HEK293 (cell line): ENCODE results near the gene MUC13.

ENCODE experiments used
- EGR2 ChIP-seq: fragments of 450-650 bp; formaldehyde crosslinking; IDR thresholded peaks from 2 replicates; pipeline ENCODE4 v1.5.1; 2016; ENCODE audit warnings: low read depth, missing biosample characterization, missing genetic modification characterization
- SETDB1 ChIP-seq: IDR thresholded peaks from one replicate; pipeline ENCODE4 v1.6.1; 2017; ENCODE audit warnings: mild to moderate bottlenecking, low read length, moderate library complexity, mixed read lengths; ENCODE audit not compliant: insufficient read length
- ZEB2 ChIP-seq: fragments of 450-650 bp; formaldehyde crosslinking; IDR thresholded peaks from 2 replicates; pipeline ENCODE4 v1.5.1; 2016; ENCODE audit warnings: missing biosample characterization, missing genetic modification characterization
- ZNF561 ChIP-seq: fragments of 450-650 bp; IDR thresholded peaks from 2 replicates; pipeline ENCODE4 v1.5.1; 2018; ENCODE audit warnings: missing biosample characterization, missing genetic modification characterization, borderline replicate concordance
- ZNF664 ChIP-seq: fragments of 450-650 bp; formaldehyde crosslinking; IDR thresholded peaks from 2 replicates; pipeline ENCODE4 v1.5.1; 2016; ENCODE audit warnings: missing biosample characterization, missing genetic modification characterization
- TF ChIP-seq, protein P1 (sequence below): fragments of 450-650 bp; formaldehyde crosslinking; IDR thresholded peaks from 2 replicates; pipeline ENCODE4 v1.5.1; 2016; ENCODE audit warnings: missing biosample characterization, missing genetic modification characterization
- TF ChIP-seq, protein P2 (sequence below): fragments of 450-650 bp; formaldehyde crosslinking; IDR thresholded peaks from 2 replicates; pipeline ENCODE4 v1.5.1; 2016; ENCODE audit warnings: missing biosample characterization, missing genetic modification characterization
- TF ChIP-seq, protein P3 (sequence below): fragments of 450-650 bp; formaldehyde crosslinking; IDR thresholded peaks from 2 replicates; pipeline ENCODE4 v1.5.1; 2016; ENCODE audit warnings: missing biosample characterization, missing genetic modification characterization

DNA sequence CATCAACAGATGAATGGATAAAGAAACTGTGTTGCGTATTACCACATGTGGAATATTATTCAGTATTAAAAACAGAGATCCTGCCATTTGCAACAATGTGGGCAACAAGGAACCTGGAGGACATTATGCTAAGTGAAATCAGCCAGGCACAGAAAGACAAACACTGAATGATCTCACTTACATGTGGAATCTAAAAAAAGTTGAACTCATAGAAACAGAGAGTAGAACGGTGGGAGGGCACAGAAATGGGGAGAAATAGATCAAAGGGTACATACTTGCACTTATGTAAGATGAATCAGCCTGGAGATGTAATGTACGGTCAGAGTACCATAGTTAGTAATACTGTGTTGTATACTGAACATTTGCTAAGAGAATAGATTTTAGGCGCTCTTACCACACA is 29.8 kb upstream of the MUC13 start:
- TF ChIP-seq ZNF664 (tag by site-specific recombination) (no peak), ZNF561 (no peak), EGR2 (tag by site-specific recombination) (no peak), SETDB1 (no peak), ZEB2 (tag by site-specific recombination) (no peak)
- TF ChIP-seq, protein P1, sequence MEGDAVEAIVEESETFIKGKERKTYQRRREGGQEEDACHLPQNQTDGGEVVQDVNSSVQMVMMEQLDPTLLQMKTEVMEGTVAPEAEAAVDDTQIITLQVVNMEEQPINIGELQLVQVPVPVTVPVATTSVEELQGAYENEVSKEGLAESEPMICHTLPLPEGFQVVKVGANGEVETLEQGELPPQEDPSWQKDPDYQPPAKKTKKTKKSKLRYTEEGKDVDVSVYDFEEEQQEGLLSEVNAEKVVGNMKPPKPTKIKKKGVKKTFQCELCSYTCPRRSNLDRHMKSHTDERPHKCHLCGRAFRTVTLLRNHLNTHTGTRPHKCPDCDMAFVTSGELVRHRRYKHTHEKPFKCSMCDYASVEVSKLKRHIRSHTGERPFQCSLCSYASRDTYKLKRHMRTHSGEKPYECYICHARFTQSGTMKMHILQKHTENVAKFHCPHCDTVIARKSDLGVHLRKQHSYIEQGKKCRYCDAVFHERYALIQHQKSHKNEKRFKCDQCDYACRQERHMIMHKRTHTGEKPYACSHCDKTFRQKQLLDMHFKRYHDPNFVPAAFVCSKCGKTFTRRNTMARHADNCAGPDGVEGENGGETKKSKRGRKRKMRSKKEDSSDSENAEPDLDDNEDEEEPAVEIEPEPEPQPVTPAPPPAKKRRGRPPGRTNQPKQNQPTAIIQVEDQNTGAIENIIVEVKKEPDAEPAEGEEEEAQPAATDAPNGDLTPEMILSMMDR (tag by site-specific recombination) = no peak
- TF ChIP-seq, protein P2, sequence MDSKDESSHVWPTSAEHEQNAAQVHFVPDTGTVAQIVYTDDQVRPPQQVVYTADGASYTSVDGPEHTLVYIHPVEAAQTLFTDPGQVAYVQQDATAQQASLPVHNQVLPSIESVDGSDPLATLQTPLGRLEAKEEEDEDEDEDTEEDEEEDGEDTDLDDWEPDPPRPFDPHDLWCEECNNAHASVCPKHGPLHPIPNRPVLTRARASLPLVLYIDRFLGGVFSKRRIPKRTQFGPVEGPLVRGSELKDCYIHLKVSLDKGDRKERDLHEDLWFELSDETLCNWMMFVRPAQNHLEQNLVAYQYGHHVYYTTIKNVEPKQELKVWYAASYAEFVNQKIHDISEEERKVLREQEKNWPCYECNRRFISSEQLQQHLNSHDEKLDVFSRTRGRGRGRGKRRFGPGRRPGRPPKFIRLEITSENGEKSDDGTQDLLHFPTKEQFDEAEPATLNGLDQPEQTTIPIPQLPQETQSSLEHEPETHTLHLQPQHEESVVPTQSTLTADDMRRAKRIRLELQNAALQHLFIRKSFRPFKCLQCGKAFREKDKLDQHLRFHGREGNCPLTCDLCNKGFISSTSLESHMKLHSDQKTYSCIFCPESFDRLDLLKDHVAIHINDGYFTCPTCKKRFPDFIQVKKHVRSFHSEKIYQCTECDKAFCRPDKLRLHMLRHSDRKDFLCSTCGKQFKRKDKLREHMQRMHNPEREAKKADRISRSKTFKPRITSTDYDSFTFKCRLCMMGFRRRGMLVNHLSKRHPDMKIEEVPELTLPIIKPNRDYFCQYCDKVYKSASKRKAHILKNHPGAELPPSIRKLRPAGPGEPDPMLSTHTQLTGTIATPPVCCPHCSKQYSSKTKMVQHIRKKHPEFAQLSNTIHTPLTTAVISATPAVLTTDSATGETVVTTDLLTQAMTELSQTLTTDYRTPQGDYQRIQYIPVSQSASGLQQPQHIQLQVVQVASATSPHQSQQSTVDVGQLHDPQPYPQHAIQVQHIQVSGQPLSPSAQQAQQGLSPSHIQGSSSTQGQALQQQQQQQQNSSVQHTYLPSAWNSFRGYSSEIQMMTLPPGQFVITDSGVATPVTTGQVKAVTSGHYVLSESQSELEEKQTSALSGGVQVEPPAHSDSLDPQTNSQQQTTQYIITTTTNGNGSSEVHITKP = no peak
- TF ChIP-seq, protein P3, sequence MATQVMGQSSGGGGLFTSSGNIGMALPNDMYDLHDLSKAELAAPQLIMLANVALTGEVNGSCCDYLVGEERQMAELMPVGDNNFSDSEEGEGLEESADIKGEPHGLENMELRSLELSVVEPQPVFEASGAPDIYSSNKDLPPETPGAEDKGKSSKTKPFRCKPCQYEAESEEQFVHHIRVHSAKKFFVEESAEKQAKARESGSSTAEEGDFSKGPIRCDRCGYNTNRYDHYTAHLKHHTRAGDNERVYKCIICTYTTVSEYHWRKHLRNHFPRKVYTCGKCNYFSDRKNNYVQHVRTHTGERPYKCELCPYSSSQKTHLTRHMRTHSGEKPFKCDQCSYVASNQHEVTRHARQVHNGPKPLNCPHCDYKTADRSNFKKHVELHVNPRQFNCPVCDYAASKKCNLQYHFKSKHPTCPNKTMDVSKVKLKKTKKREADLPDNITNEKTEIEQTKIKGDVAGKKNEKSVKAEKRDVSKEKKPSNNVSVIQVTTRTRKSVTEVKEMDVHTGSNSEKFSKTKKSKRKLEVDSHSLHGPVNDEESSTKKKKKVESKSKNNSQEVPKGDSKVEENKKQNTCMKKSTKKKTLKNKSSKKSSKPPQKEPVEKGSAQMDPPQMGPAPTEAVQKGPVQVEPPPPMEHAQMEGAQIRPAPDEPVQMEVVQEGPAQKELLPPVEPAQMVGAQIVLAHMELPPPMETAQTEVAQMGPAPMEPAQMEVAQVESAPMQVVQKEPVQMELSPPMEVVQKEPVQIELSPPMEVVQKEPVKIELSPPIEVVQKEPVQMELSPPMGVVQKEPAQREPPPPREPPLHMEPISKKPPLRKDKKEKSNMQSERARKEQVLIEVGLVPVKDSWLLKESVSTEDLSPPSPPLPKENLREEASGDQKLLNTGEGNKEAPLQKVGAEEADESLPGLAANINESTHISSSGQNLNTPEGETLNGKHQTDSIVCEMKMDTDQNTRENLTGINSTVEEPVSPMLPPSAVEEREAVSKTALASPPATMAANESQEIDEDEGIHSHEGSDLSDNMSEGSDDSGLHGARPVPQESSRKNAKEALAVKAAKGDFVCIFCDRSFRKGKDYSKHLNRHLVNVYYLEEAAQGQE (tag by site-specific recombination) = no peak
